GM12874 (cell line): ENCODE data around the gene COL5A1.

ENCODE experiments used
- CTCF ChIP-seq: IDR thresholded peaks from 2 replicates; pipeline ENCODE4 v1.5.1; 2011; ENCODE audit warnings: low read depth, mild to moderate bottlenecking, control low read depth, low read length, moderate library complexity; ENCODE audit not compliant: insufficient read depth

The COL5A1 gene

DNA sequence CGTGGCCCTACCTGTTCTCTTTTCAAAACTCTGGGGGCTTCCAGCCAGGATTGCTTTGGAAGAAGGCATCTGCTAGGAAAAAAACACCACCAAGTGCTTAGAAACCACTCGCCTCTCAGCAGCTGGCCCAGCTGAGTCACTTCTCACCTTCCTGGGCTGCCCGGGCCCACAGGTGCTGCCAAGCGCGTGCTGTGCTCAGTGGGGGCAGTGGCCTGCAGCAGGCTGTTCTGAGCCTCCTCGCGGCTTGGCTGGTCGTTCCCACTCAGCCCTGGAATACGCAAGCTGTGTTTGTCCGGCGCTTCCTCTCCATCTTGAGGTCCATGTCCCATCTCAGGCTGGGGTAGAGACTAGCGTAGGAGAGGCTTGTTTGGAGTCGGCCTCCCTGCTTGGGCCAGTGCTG, 136.6 kb downstream of the COL5A1 start:
- no peak for TF ChIP-seq CTCF

GRCh38 chr9:134778841-134779411, 137.3 kb downstream of the COL5A1 start:
- no peak for TF ChIP-seq CTCF

- TF ChIP-seq CTCF, result no peak
These were observed 138.0 kb downstream of the COL5A1 start for GRCh38 chr9:134779640-134780039.

DNA sequence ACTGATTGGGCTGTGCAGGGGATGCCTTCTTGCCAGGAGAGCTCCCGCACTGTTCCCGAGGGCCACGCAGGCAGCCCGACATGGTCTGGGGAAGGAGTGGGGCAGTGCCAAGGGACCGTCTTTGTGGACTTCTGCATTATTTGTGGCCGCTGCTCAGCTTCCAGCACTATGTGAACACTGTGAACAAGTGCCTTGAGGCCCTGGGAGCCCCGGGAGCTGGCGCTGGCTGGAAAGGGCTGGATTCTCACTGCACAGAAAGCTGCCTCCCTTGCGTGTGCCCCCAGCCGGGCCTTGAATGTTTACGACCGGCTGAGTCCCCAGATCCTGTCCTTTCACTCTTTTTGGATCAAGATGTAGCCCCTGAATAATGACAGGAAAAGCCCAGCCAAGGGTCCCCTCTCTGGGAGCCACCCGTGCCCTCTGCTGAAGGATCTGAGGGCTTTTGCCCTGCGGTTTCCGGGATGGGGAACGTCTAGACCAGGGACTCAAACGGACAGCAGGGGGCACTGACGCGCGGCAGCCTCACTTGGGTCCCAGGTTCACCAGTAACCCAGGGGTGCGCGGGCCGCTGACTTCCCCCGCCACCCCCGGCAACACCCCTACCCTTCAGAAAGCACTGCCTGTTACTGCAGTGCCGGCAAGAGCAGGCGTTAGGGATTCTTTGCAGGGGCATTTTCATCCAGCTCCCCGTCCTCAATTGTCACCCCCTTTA, 140.1 kb downstream of the COL5A1 start:
- TF ChIP-seq CTCF, result no peak

- no peak for TF ChIP-seq CTCF
These were observed 141.5 kb downstream of the COL5A1 start for GRCh38 chr9:134782921-134783698.

DNA sequence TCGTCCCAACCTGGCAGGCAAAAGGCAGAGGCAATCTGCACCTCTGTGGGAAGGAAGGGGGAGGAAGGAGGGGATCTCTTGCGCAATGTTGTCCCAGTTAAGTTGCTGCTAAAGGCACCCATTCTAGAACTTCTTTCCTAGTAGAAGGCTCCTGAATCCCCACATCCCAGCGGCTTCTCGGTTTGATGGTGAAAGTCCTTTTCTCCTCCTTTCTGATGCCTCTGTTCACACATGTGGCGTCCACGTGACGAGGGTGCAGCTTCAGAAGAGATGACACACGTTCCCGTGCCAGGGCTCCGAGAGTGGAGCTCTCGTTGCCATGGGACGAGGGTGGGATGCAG, 142.1 kb downstream of the COL5A1 start:
- no peak for TF ChIP-seq CTCF

GRCh38 chr9:134784577-134785305, 143.1 kb downstream of the COL5A1 start:
- TF ChIP-seq CTCF, result no peak
